ENCODE measurements around the gene HPS5. TPM values are rescaled to one million over a fixed set of nuclear protein-coding genes. Genes with fewer than 3 reads are reported as not detected.

The HPS5 gene
- total and polyA plus RNA-seq, 12 donors, result 5.3 to 14.9 (median 11.7) TPM

GRCh38 chr11:18321578-18321968, 367 bp downstream of the HPS5 start:
- no peak for TF ChIP-seq CTCF (IDR thresholded peaks at IDR 0.05)
- ATAC-seq, result no peak
- intact Hi-C loops (cut with DNase I), result loop anchor here in 7 of 10 donors (2.0 to 10.0 kb wide), 8 partner anchors 61 to 313 kb away; partner anchors contain the start of genes SPTY2D1 (in 4 of the 7), TSG101 (in 2 of the 7) and LDHA (in 1 of the 7)

GRCh38 chr11:18320617-18321016, 1.3 kb downstream of the HPS5 start:
- Histone ChIP-seq H3K4me3 (peak overlapping the region in 2 of 10 donors; percentile 84 to 93), H3K9me3 (no peaks in the 10 kb centered on the region), H3K27me3 (no peaks in the 10 kb centered on the region), H3K4me1 (peaks cover 0 to 56% (median 39%) of the 10 kb centered on the region in 9 donors), H3K36me3 (peaks cover 0 to 24% (median 0%) of the 10 kb centered on the region in 9 donors), H3K27ac (peak overlapping the region in 1 of 10 donors; percentile 96)
- ATAC-seq (no peak), DNase-seq (no peak)
- no peak for TF ChIP-seq CTCF (IDR thresholded peaks at IDR 0.05)
- intact Hi-C loops (cut with DNase I), result loop anchor here in 7 of 10 donors (2.0 to 10.0 kb wide), 8 partner anchors 62 to 314 kb away; partner anchors contain the start of genes SPTY2D1 (in 4 of the 7), TSG101 (in 2 of the 7) and LDHA (in 1 of the 7)

More at GRCh38 chr11:18321578-18321968, 367 bp downstream of the HPS5 start:
- peaks cover 0 to 30% (median 0%) of the 10 kb centered on the region in 9 donors for H3K36me3 ChIP-seq
- no peak for DNase-seq
- peak overlapping the region; percentile 70 to 93 (median 84) for H3K4me3 ChIP-seq
- no peaks in the 10 kb centered on the region for H3K27me3 ChIP-seq
- WGBS, 2 donors, result 2 to 6% methylated on average over 4 of the region's 4 CpGs
- no peaks in the 10 kb centered on the region for H3K9me3 ChIP-seq
- H3K4me1 ChIP-seq, result peaks cover 0 to 58% (median 40%) of the 10 kb centered on the region in 9 donors
- peak overlapping the region; percentile 93 to 99 (median 96) for H3K27ac ChIP-seq

DNA sequence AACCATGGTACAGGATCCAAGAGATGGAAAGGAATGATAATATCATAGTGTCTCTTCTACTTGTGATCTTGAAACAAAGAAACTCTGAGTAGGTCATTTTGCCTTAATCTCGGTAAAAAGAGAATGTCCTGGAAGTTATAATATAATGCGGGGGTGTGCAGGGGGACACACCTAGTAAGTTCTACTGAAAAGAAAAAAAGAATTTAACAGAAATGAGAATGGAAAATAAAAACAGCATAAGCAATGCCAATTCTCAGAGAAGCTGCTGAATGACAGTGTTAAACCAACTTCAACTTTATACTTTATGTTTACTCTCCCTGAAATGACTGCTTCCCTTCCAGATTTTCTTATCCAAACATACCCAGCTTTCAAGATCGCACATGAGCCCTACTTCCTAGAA, 2.0 kb downstream of the HPS5 start:
- peaks cover 0 to 54% (median 39%) of the 10 kb centered on the region in 9 donors for H3K4me1 ChIP-seq
- DNase-seq, result no peak
- no peaks in the 10 kb centered on the region for H3K27me3 ChIP-seq
- no peak for TF ChIP-seq CTCF (IDR thresholded peaks at IDR 0.05)
- no peak overlapping the region for H3K4me3 ChIP-seq
- H3K27ac ChIP-seq, result no peak overlapping the region
- WGBS, 2 donors, result 90 to 93% methylated on average over 3 of the region's 3 CpGs
- peaks cover 0 to 17% (median 0%) of the 10 kb centered on the region in 9 donors for H3K36me3 ChIP-seq
- ATAC-seq, result no peak
- intact Hi-C loops (cut with DNase I), result loop anchor here in 7 of 10 donors (2.0 to 10.0 kb wide), 8 partner anchors 62 to 315 kb away; partner anchors contain the start of genes SPTY2D1 (in 4 of the 7), TSG101 (in 2 of the 7) and LDHA (in 1 of the 7)
- H3K9me3 ChIP-seq, result no peaks in the 10 kb centered on the region

- no peak for TF ChIP-seq CTCF (IDR thresholded peaks at IDR 0.05)
- Histone ChIP-seq H3K27ac (no peak overlapping the region), H3K27me3 (no peaks in the 10 kb centered on the region), H3K4me3 (no peak overlapping the region), H3K9me3 (no peaks in the 10 kb centered on the region), H3K4me1 (peaks cover 0 to 55% (median 27%) of the 10 kb centered on the region in 9 donors), H3K36me3 (peaks cover 0 to 18% (median 0%) of the 10 kb centered on the region in 9 donors)
- DNase-seq, result no peak
- ATAC-seq, result no peak
- 93 to 95% methylated on average over 4 of the region's 4 CpGs for WGBS, 2 donors
- intact Hi-C loops (cut with DNase I), result no loop called here
Observed at GRCh38 chr11:18317551-18317950, 4.4 kb downstream of the HPS5 start.

Measured in heart right ventricle (tissue), 16 donors.